Measurements from ENCODE around the gene RNF7.

DNA sequence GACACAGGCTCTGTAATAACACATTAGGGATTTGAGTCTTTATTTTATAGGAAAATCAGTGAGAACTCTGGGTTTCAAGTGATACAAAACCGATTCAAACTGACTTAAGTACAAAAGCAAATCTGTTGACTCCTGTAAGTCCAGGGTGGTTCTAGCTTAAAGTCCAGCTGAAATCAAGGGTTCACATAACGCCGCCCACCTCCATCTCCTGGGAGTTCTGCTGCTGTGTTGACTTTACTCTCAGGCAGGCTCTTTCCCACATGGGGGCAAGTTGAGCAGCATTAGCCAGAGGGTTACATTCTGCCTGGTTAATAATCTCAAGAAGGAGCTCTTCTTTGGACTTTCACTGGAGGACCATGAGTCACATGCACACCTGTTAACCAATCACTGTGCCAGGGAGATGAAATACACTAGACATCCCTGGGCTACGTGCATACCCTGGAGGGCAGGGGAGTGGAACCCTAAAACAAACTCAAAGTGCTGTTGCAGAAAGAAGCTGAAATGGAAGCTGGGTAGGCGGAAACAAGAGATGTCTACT, 9.7 kb upstream of the RNF7 start:
- TF ChIP-seq CHD4 (IDR thresholded peaks at IDR 0.05; ENCODE audit: borderline replicate concordance) (no peak), REST (IDR thresholded peaks at IDR 0.05) (no peak), POLR2AphosphoS2 (conservative IDR thresholded peaks at IDR 0.05; ENCODE audit: low read length) (no peak), MAFK (IDR thresholded peaks at IDR 0.05; ENCODE audit: partially characterized antibody) (no peak), CHD2 (IDR thresholded peaks at IDR 0.05; ENCODE audit: low read length, partially characterized antibody) (no peak), NPAS2 (CRISPR knock-in tag; IDR thresholded peaks at IDR 0.05; ENCODE audit: borderline replicate concordance) (no peak), EHMT2 (IDR thresholded peaks at IDR 0.05; ENCODE audit: low read depth) (no peak)
- TF ChIP-seq, protein P1, sequence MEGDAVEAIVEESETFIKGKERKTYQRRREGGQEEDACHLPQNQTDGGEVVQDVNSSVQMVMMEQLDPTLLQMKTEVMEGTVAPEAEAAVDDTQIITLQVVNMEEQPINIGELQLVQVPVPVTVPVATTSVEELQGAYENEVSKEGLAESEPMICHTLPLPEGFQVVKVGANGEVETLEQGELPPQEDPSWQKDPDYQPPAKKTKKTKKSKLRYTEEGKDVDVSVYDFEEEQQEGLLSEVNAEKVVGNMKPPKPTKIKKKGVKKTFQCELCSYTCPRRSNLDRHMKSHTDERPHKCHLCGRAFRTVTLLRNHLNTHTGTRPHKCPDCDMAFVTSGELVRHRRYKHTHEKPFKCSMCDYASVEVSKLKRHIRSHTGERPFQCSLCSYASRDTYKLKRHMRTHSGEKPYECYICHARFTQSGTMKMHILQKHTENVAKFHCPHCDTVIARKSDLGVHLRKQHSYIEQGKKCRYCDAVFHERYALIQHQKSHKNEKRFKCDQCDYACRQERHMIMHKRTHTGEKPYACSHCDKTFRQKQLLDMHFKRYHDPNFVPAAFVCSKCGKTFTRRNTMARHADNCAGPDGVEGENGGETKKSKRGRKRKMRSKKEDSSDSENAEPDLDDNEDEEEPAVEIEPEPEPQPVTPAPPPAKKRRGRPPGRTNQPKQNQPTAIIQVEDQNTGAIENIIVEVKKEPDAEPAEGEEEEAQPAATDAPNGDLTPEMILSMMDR (IDR thresholded peaks at IDR 0.05), result no peak
